H1 (cell line): ENCODE measurements around the gene AMOTL2. TPM values are rescaled to one million over a fixed set of nuclear protein-coding genes. Genes with fewer than 3 reads are reported as not detected.
A peak's percentile ranks its signal among the peaks of the same experiment; 100 is the strongest.

Experiments used
- CTCF ChIA-PET: fragments of 300-600 bp; sonication (Branson Sonifier 250); formaldehyde crosslinking; loops from one replicate; lab custom pipeline; 2021; ENCODE audit not compliant: partially characterized antibody; lab: Charles Lee
- POLR2A ChIA-PET: fragments of 300-600 bp; sonication (Branson Sonifier 250); formaldehyde crosslinking; loops from one replicate; lab custom pipeline; 2021; ENCODE audit warnings: inconsistent platforms; ENCODE audit not compliant: partially characterized antibody; lab: Charles Lee
- DNase-seq, 2 experiments: peaks; one replicate each; pipeline versions ENCODE4 v3.0.0 to v3.0.0-alpha.2; 2010 to 2022; ENCODE audit warnings: low spot score in 2 of 2, low read depth in 1 of 2, mixed read lengths in 1 of 2
- FAIRE-seq: peaks from 2 replicates; lab custom pipeline; 2011; peaks lifted over from hg19 to GRCh38; lab: Jason Lieb, UNC
- H2AFZ ChIP-seq: 2 replicates; pipeline ENCODE4 v1.8.1; 2012; ENCODE audit warnings: low read length, inconsistent platforms
- H2AK5ac ChIP-seq: 2 replicates; pipeline ENCODE4 v1.6.1; 2013; ENCODE audit warnings: low read depth, low read length
- H2BK120ac ChIP-seq: replicated peaks from 2 replicates; pipeline ENCODE3; 2013; ENCODE audit warnings: low read depth, low read length, inconsistent platforms
- H2BK12ac ChIP-seq: 2 replicates; pipeline ENCODE4 v1.6.1; 2013; ENCODE audit warnings: low read depth, low read length
- H2BK15ac ChIP-seq: 2 replicates; pipeline ENCODE4 v1.6.1; 2013; ENCODE audit warnings: low read length
- H2BK20ac ChIP-seq: 2 replicates; pipeline ENCODE4 v1.6.1; 2013; ENCODE audit warnings: low read length
- H2BK5ac ChIP-seq: 2 replicates; pipeline ENCODE4 v1.6.1; 2013; ENCODE audit warnings: low read depth, low read length
- H3K14ac ChIP-seq: 2 replicates; pipeline ENCODE4 v1.6.1; 2013; ENCODE audit warnings: inconsistent platforms; ENCODE audit not compliant: insufficient read length
- H3K18ac ChIP-seq: 2 replicates; pipeline ENCODE4 v1.6.1; 2013; ENCODE audit warnings: low read length; ENCODE audit errors: extremely low read depth
- H3K23ac ChIP-seq: 2 replicates; pipeline ENCODE4 v1.6.1; 2013; ENCODE audit warnings: inconsistent platforms; ENCODE audit not compliant: insufficient read length
- H3K23me2 ChIP-seq: 2 replicates; pipeline ENCODE4 v1.6.1; 2013; ENCODE audit warnings: low read depth, low read length
- H3K27ac ChIP-seq: 2 replicates; pipeline ENCODE4 v1.6.1; 2011; ENCODE audit warnings: low read depth, low read length, inconsistent platforms
- H3K27me3 ChIP-seq, 4 experiments: replicated peaks in 1 of 4; 1 replicate in 1 of 4; 2 replicates in 3 of 4; pipeline versions ENCODE4 v1.6.1 to v1.8.1; 2011 to 2013; ENCODE audit warnings: low read length in 3 of 4, mild to moderate bottlenecking in 3 of 4, inconsistent platforms in 2 of 4, mixed read lengths in 2 of 4, moderate library complexity in 1 of 4; ENCODE audit not compliant: control insufficient read depth in 3 of 4, insufficient read depth in 3 of 4; ENCODE audit errors: extremely low read depth in 1 of 4
- H3K36me3 ChIP-seq, 4 experiments: 2 replicates each; pipeline versions ENCODE4 v1.6.1 to v1.8.1; 2011 to 2013; ENCODE audit warnings: mild to moderate bottlenecking in 4 of 4, low read length in 3 of 4, moderate library complexity in 2 of 4, control low read depth in 1 of 4, inconsistent platforms in 1 of 4; ENCODE audit not compliant: insufficient read depth in 4 of 4, control insufficient read depth in 2 of 4
- H3K4ac ChIP-seq: replicated peaks from 2 replicates; pipeline ENCODE3; 2013; ENCODE audit warnings: low read length, low read depth, mixed read lengths, inconsistent platforms; ENCODE audit not compliant: insufficient read length
- H3K4me1 ChIP-seq, 4 experiments: replicated peaks in 1 of 4; 1 replicate in 1 of 4; 2 replicates in 3 of 4; pipeline versions ENCODE4 v1.6.1 to v1.8.1; 2011 to 2013; ENCODE audit warnings: low read length in 3 of 4, inconsistent platforms in 2 of 4, mixed read lengths in 1 of 4; ENCODE audit not compliant: insufficient read depth in 4 of 4, control insufficient read depth in 3 of 4
- H3K4me2 ChIP-seq, 2 experiments: 2 replicates each; pipeline versions ENCODE4 v1.6.1 to v1.8.1; 2011 to 2013; ENCODE audit warnings: low read depth in 2 of 2, low read length in 2 of 2, control low read depth in 1 of 2, inconsistent platforms in 1 of 2, mild to moderate bottlenecking in 1 of 2; ENCODE audit not compliant: insufficient read depth in 1 of 2
- H3K4me3 ChIP-seq, 4 experiments: fragments of 200-600, 300-600 bp in 1 of 4; sonication (generic), shearing (Covaris generic), sonication (Bioruptor Twin) in 1 of 4; 2 replicates each; pipeline versions ENCODE4 v1.5.1 to v1.8.1; 2011 to 2016; ENCODE audit warnings: low read length in 4 of 4, low read depth in 3 of 4, control low read depth in 2 of 4, inconsistent platforms in 2 of 4, mild to moderate bottlenecking in 2 of 4, mixed read lengths in 1 of 4, moderate library complexity in 1 of 4; ENCODE audit not compliant: insufficient read depth in 2 of 4; ENCODE audit errors: extremely low read depth in 1 of 4
- H3K56ac ChIP-seq: replicated peaks from 2 replicates; pipeline ENCODE3; 2013; ENCODE audit warnings: low read depth, mild to moderate bottlenecking, mixed read lengths, low read length, inconsistent platforms; ENCODE audit not compliant: insufficient read length
- H3K79me1 ChIP-seq: 2 replicates; pipeline ENCODE4 v1.6.1; 2013; ENCODE audit warnings: low read depth, low read length, control low read depth
- H3K79me2 ChIP-seq, 2 experiments: 2 replicates each; pipeline versions ENCODE4 v1.6.1 to v1.8.1; 2012 to 2013; ENCODE audit warnings: low read length in 2 of 2, mild to moderate bottlenecking in 2 of 2, inconsistent platforms in 1 of 2; ENCODE audit not compliant: insufficient read depth in 2 of 2, control insufficient read depth in 1 of 2
- H3K9ac ChIP-seq, 4 experiments: replicated peaks in 1 of 4; 1 replicate in 1 of 4; 2 replicates in 3 of 4; pipeline versions ENCODE4 v1.6.1 to v1.8.1; 2011 to 2013; ENCODE audit warnings: low read depth in 3 of 4, low read length in 3 of 4, control low read depth in 2 of 4, mild to moderate bottlenecking in 2 of 4, moderate library complexity in 2 of 4, inconsistent platforms in 1 of 4; ENCODE audit errors: extremely low read depth in 1 of 4
- H3K9me3 ChIP-seq, 2 experiments: 2 replicates each; pipeline versions ENCODE4 v1.6.1 to v1.8.1; 2012 to 2013; ENCODE audit warnings: mild to moderate bottlenecking in 2 of 2, moderate library complexity in 2 of 2, control low read depth in 1 of 2, inconsistent platforms in 1 of 2, low read depth in 1 of 2, low read length in 1 of 2, mixed read lengths in 1 of 2; ENCODE audit not compliant: insufficient read depth in 2 of 2
- H4K20me1 ChIP-seq, 2 experiments: replicated peaks in 1 of 2; 2 replicates each; pipeline versions ENCODE3 to v1.8.1; 2011 to 2013; ENCODE audit warnings: inconsistent platforms in 2 of 2, low read length in 2 of 2, mild to moderate bottlenecking in 1 of 2; ENCODE audit not compliant: insufficient read depth in 2 of 2, control insufficient read depth in 1 of 2
- H4K5ac ChIP-seq: 2 replicates; pipeline ENCODE4 v1.6.1; 2013; ENCODE audit warnings: low read length, low read depth, mixed read lengths, inconsistent platforms; ENCODE audit not compliant: insufficient read length
- H4K8ac ChIP-seq: 2 replicates; pipeline ENCODE4 v1.8.0; 2013; ENCODE audit warnings: mild to moderate bottlenecking, moderate library complexity, low read length, inconsistent platforms; ENCODE audit not compliant: insufficient read depth; ENCODE audit errors: extremely low read depth
- H4K91ac ChIP-seq: replicated peaks from 2 replicates; pipeline ENCODE3; 2013; ENCODE audit warnings: low read length, mixed read lengths, inconsistent platforms; ENCODE audit not compliant: insufficient read length
- CTCF ChIP-seq, 3 experiments: IDR thresholded peaks; 1 replicate in 2 of 3; 2 replicates in 1 of 3; pipeline versions ENCODE4 v1.5.1 to v1.6.1; 2011; ENCODE audit warnings: low read length in 3 of 3, mild to moderate bottlenecking in 3 of 3, inconsistent platforms in 2 of 3, low read depth in 1 of 3, moderate library complexity in 1 of 3; ENCODE audit not compliant: insufficient read depth in 1 of 3; ENCODE audit errors: control extremely low read depth in 1 of 3
- KDM4A ChIP-seq: IDR thresholded peaks from one replicate; pipeline ENCODE4 v1.7.1; 2012; ENCODE audit warnings: low read depth, mild to moderate bottlenecking, moderate library complexity, low read length, inconsistent platforms; ENCODE audit not compliant: severe bottlenecking
- MAX ChIP-seq: IDR thresholded peaks from 2 replicates; pipeline ENCODE4 v1.6.1; 2012; ENCODE audit warnings: inconsistent platforms
- NRF1 ChIP-seq: IDR thresholded peaks from 2 replicates; pipeline ENCODE4 v1.6.1; 2011; ENCODE audit warnings: mild to moderate bottlenecking, low read depth, low read length, improper control_type of control experiment
- PHF8 ChIP-seq: fragments of 200-600 bp; sonication (generic); conservative IDR thresholded peaks from 2 replicates; pipeline ENCODE4 v1.7.1; 2012; ENCODE audit warnings: low read depth, mild to moderate bottlenecking, inconsistent platforms, low read length, moderate library complexity
- RNF2 ChIP-seq: fragments of 200-900, 300-1000 bp; sonication (generic); IDR thresholded peaks from 2 replicates; pipeline ENCODE4 v1.7.1; 2016; ENCODE audit warnings: borderline replicate concordance, low read depth, mild to moderate bottlenecking, antibody characterized with exemption, low read length; ENCODE audit not compliant: poor library complexity, severe bottlenecking; ENCODE audit errors: missing control alignments
- RXRA ChIP-seq: IDR thresholded peaks from 2 replicates; pipeline ENCODE4 v1.6.1; 2011; ENCODE audit warnings: low read depth, mild to moderate bottlenecking, low read length, moderate library complexity; ENCODE audit not compliant: insufficient read depth
- SP1 ChIP-seq: IDR thresholded peaks from 2 replicates; pipeline ENCODE4 v1.6.1; 2011; ENCODE audit warnings: low read depth, low read length
- YY1 ChIP-seq: IDR thresholded peaks from 2 replicates; pipeline ENCODE4 v1.6.1; 2011; ENCODE audit warnings: low read depth, mild to moderate bottlenecking, low read length
- ZNF274 ChIP-seq: IDR thresholded peaks from 2 replicates; pipeline ENCODE4 v1.7.0; 2012; ENCODE audit warnings: low read length, borderline replicate concordance; ENCODE audit errors: extremely low read depth
- WGBS, 2 experiments: shearing (Covaris generic) in 1 of 2; methylation state at CpG; one replicate each; pipeline versions ENCODE4 v1.1.6 to v1.1.7; 2013 to 2015; ENCODE audit warnings: low lambda C conversion rate in 2 of 2, mixed read lengths in 2 of 2, inconsistent platforms in 1 of 2, low coverage in 1 of 2, missing lambda C conversion rate in 1 of 2; ENCODE audit not compliant: insufficient replicate concordance in 2 of 2, insufficient coverage in 1 of 2, insufficient read length in 1 of 2; ENCODE audit errors: extremely low coverage in 1 of 2, missing lambda C conversion rate in 1 of 2; 5-methylcytosine and 5-hydroxymethylcytosine counted together
- polyA plus RNA-seq, 7 experiments: library from polyadenylated mRNA; depleted of rRNA in 3 of 7; stranded (reverse) in 5 of 7; unstranded in 2 of 7; fragments of >200 nt in 5 of 7; fragments of 200-250 nt in 2 of 7; gene quantifications; 1 replicate in 5 of 7; 2 replicates in 1 of 7; 4 replicates in 1 of 7; pipeline versions ENCODE4 v1.2.1 to v1.2.3, GENCODE V29; 2011 to 2013; ENCODE audit warnings: missing spikeins in 2 of 7, mixed read lengths in 2 of 7
- total RNA-seq: library from RNA; stranded (reverse); fragmentation: NEBNext Ultra II Directional; extraction: Animal tissue kit (Norgen Biotek cat#: 25700); gene quantifications from 2 replicates; pipeline ENCODE4 v1.2.1, GENCODE V29; 2021

The AMOTL2 gene
- total and polyA plus RNA-seq, 2 of the 8 experiments (the other 6 are each of a cell fraction or from before 2014, with no cell fraction given) = 19.0 to 63.7 TPM

GRCh38 chr3:134327594-134327975, 46.7 kb downstream of the AMOTL2 start:
- no peak overlapping the region for H3K9ac ChIP-seq
- 0 out of 2 replicates have a peak overlapping the region, but pooled peaks have one; percentile 62 for H3K27ac ChIP-seq
- peak overlapping the region; percentile 85 for H2BK120ac ChIP-seq
- no peaks in the 10 kb centered on the region for H3K9me3 ChIP-seq
- peak overlapping the region; percentile 87 for H4K91ac ChIP-seq
- H3K4me1 ChIP-seq = peaks cover 12 to 30% (median 23%) of the 10 kb centered on the region in 4 experiments
- H2BK20ac ChIP-seq = peak overlapping the region; percentile 87; the same call in 1 of the 2 replicates
- no peak for DNase-seq
- H2AK5ac ChIP-seq = peak overlapping the region; percentile 95
- no peak overlapping the region; a peak in 1 of 8 replicates for H3K4me3 ChIP-seq
- H2AFZ ChIP-seq = peak overlapping the region; percentile 41
- 0 out of 2 replicates have a peak overlapping the region, but pooled peaks have one; percentile 28 for H4K8ac ChIP-seq
- H3K4ac ChIP-seq = peak overlapping the region; percentile 36
- ChIA-PET CTCF (interaction anchor here (0.8 to 2.0 kb wide), 6 partner anchors 10 to 121 kb away, joined by 3 to 6 read pairs (median 4); no protein-coding TSS in a partner anchor), POLR2A (interaction anchor here (1.3 to 43.9 kb wide), 6 partner anchors 10 to 128 kb away, joined by 3 to 1731 read pairs (median 8); partner anchors contain the start of gene AMOTL2)
- H2BK12ac ChIP-seq = peak overlapping the region; percentile 96
- H2BK15ac ChIP-seq = peak overlapping the region; percentile 93; the same call in 1 of the 2 replicates
- no peaks in the 10 kb centered on the region for H4K20me1 ChIP-seq
- H4K5ac ChIP-seq = no peak overlapping the region
- peak overlapping the region; percentile 0 for H3K56ac ChIP-seq
- WGBS, 2 experiments = 87% methylated on average over 4 of the region's 4 CpGs; no CpG with 5 or more reads in 1 of the 2 experiments
- H3K4me2 ChIP-seq = peak overlapping the region; percentile 21; a peak in 2 of 4 replicates
- H3K18ac ChIP-seq = peak overlapping the region; percentile 85
- no peak overlapping the region for H3K14ac ChIP-seq
- peak overlapping the region; percentile 98 for H2BK5ac ChIP-seq
- no peaks in the 10 kb centered on the region for H3K27me3 ChIP-seq
- no peak overlapping the region for H3K23ac ChIP-seq
- H3K79me2 ChIP-seq = no peaks in the 10 kb centered on the region
- H3K79me1 ChIP-seq = no peaks in the 10 kb centered on the region
- no peaks in the 10 kb centered on the region for H3K36me3 ChIP-seq
- no peak for FAIRE-seq
- no peaks in the 10 kb centered on the region for H3K23me2 ChIP-seq
- TF ChIP-seq PHF8 (no peak), CTCF (IDR thresholded peaks at IDR 0.05; ENCODE audit: control extremely low read depth in 1 of 3, insufficient read depth in 1 of 3, low read depth in 1 of 3, low read length in 3 of 3) (no peak), KDM4A (no peak), MAX (no peak), NRF1 (no peak), ZNF274 (no peak), RNF2 (no peak), YY1 (no peak), SP1 (no peak), RXRA (no peak)
